Fibroblast of skin of right quadriceps (primary cell): ENCODE measurements around the gene PREX1.

Experiments used
- DNase-seq: peaks from one replicate; pipeline ENCODE4 v3.0.0-alpha.2; 2013

The PREX1 gene

GRCh38 chr20:48808382-48809034, 19.3 kb downstream of the PREX1 start:
- no peak for DNase-seq

- DNase-seq = no peak
Observed at GRCh38 chr20:48807586-48808381, 20.0 kb downstream of the PREX1 start.

GRCh38 chr20:48807051-48807450, 20.7 kb downstream of the PREX1 start:
- no peak for DNase-seq

GRCh38 chr20:48805716-48806115, 22.1 kb downstream of the PREX1 start:
- no peak for DNase-seq

- no peak for DNase-seq
Observed at GRCh38 chr20:48805286-48805685, 22.5 kb downstream of the PREX1 start.

GRCh38 chr20:48804300-48804980, 23.4 kb downstream of the PREX1 start:
- no peak for DNase-seq

GRCh38 chr20:48803176-48804053, 24.4 kb downstream of the PREX1 start:
- DNase-seq = no peak

- DNase-seq = no peak
Observed at GRCh38 chr20:48802647-48803046, 25.2 kb downstream of the PREX1 start.

GRCh38 chr20:48802216-48802615, 25.6 kb downstream of the PREX1 start:
- no peak for DNase-seq

- DNase-seq = no peak
Observed at GRCh38 chr20:48801197-48801596, 26.6 kb downstream of the PREX1 start.

GRCh38 chr20:48800177-48800576, 27.6 kb downstream of the PREX1 start:
- DNase-seq = no peak

- no peak for DNase-seq
Observed at GRCh38 chr20:48799328-48800105, 28.3 kb downstream of the PREX1 start.

GRCh38 chr20:48797850-48798747, 29.7 kb downstream of the PREX1 start:
- DNase-seq = no peak

GRCh38 chr20:48797275-48797825, 30.4 kb downstream of the PREX1 start:
- no peak for DNase-seq

- no peak for DNase-seq
Observed at GRCh38 chr20:48795732-48796131, 32.1 kb downstream of the PREX1 start.

- DNase-seq = no peak
Observed at GRCh38 chr20:48794816-48795457, 32.9 kb downstream of the PREX1 start.

- DNase-seq = no peak
Observed at GRCh38 chr20:48794360-48794759, 33.4 kb downstream of the PREX1 start.

- no peak for DNase-seq
Observed at GRCh38 chr20:48793776-48794175, 34.0 kb downstream of the PREX1 start.

GRCh38 chr20:48791666-48792071, 36.1 kb downstream of the PREX1 start:
- peak; percentile 52 for DNase-seq

- DNase-seq = no peak
Observed at GRCh38 chr20:48791014-48791413, 36.8 kb downstream of the PREX1 start.
